ENCODE data around the gene NFIX.

DNA sequence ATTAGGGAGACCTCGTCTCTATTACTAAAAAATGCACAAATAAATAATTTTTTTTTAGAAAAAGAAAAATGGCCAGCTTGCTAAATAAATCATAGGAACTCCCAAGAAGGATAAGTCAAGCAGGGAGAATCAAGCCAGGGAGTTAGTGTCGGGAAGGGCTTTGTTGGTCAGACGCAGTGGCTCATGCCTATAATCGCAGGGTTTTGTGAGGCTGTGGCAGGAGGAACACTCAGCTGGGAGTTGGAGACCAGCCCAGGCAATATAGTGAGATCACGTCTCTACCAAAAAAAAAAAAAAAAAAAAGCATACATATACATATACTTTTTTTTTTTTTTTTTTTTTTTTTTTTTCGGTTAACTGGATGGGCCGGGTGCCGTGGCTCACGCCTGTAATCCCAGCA is 131.8 kb downstream of the NFIX start:
- TF ChIP-seq, protein P1, sequence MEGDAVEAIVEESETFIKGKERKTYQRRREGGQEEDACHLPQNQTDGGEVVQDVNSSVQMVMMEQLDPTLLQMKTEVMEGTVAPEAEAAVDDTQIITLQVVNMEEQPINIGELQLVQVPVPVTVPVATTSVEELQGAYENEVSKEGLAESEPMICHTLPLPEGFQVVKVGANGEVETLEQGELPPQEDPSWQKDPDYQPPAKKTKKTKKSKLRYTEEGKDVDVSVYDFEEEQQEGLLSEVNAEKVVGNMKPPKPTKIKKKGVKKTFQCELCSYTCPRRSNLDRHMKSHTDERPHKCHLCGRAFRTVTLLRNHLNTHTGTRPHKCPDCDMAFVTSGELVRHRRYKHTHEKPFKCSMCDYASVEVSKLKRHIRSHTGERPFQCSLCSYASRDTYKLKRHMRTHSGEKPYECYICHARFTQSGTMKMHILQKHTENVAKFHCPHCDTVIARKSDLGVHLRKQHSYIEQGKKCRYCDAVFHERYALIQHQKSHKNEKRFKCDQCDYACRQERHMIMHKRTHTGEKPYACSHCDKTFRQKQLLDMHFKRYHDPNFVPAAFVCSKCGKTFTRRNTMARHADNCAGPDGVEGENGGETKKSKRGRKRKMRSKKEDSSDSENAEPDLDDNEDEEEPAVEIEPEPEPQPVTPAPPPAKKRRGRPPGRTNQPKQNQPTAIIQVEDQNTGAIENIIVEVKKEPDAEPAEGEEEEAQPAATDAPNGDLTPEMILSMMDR (IDR thresholded peaks at IDR 0.05): no peak
- TF ChIP-seq EP300 (IDR thresholded peaks at IDR 0.05) (no peak), POLR2A (IDR thresholded peaks at IDR 0.05) (no peak)

Data from tibial nerve (tissue), 4 donors.